HCT116 (cell line): Measurements from ENCODE around the gene TIGD2.

Source experiments
- CEBPB ChIP-seq: IDR thresholded peaks from 2 replicates; pipeline ENCODE4 v1.6.1; 2012; ENCODE audit warnings: low read depth
- CTCF ChIP-seq, 3 experiments: fragments of 200-600 bp in 1 of 3; sonication (generic) in 1 of 3; IDR thresholded peaks in 2 of 3; conservative IDR thresholded peaks in 1 of 3; 2 replicates each; pipeline ENCODE4 v1.5.1; 2012 to 2017; ENCODE audit warnings: low read depth in 2 of 3, low read length in 2 of 3, antibody characterized with exemption in 1 of 3, borderline replicate concordance in 1 of 3, control low read depth in 1 of 3, mild to moderate bottlenecking in 1 of 3, mixed read lengths in 1 of 3, mixed run types in 1 of 3, moderate library complexity in 1 of 3; ENCODE audit not compliant: insufficient read depth in 1 of 3
- MAX ChIP-seq: IDR thresholded peaks from 2 replicates; pipeline ENCODE4 v1.6.1; 2012
- POLR2A ChIP-seq: IDR thresholded peaks from 2 replicates; pipeline ENCODE4 v1.7.0; 2011; ENCODE audit warnings: borderline replicate concordance; ENCODE audit not compliant: insufficient read depth, insufficient read length; ENCODE audit errors: extremely low read depth
- POLR2AphosphoS5 ChIP-seq: IDR thresholded peaks from 2 replicates; pipeline ENCODE4 v1.6.1; 2011; ENCODE audit warnings: mild to moderate bottlenecking, low read depth, low read length, moderate library complexity
- RAD21 ChIP-seq: IDR thresholded peaks from 2 replicates; pipeline ENCODE4 v1.6.1; 2012; ENCODE audit warnings: low read depth, mild to moderate bottlenecking
- SIN3A ChIP-seq: IDR thresholded peaks from 2 replicates; pipeline ENCODE4 v1.6.1; 2012; ENCODE audit warnings: low read depth
- TF ChIP-seq, protein P1 (sequence below): IDR thresholded peaks from 2 replicates; pipeline ENCODE4 v1.6.1; 2011; ENCODE audit warnings: mild to moderate bottlenecking, low read length, moderate library complexity; ENCODE audit not compliant: insufficient replicate concordance; ENCODE audit errors: extremely low read depth

DNA sequence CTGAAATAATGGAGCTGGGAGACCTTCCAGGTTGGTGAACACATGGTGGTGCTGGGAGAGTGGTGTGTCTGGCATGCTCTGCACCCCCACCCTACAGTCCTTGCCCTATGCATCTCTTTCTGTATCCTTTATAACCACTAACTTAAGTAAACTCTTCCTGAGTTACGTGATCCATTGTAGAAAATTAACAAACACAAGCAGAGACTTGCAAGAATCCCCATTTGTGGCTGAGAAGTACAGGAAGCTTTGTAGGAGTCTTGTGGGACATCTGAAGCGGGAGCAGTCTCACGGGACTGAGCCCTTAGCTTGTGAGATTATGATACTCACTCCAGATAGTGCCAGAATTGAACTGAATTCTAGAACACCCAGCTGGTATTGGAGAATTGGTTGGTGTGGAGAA lies 40.0 kb upstream of the TIGD2 start:
- TF ChIP-seq CTCF (IDR thresholded peaks at IDR 0.05 in 2 of 3, conservative IDR thresholded peaks at IDR 0.05 in 1 of 3; ENCODE audit: borderline replicate concordance in 1 of 3, insufficient read depth in 1 of 3, low read depth in 2 of 3, low read length in 2 of 3) (no peak), RAD21 (no peak), CEBPB (no peak), SIN3A (no peak), POLR2A (no peak), MAX (no peak), POLR2AphosphoS5 (no peak)
- TF ChIP-seq, protein P1, sequence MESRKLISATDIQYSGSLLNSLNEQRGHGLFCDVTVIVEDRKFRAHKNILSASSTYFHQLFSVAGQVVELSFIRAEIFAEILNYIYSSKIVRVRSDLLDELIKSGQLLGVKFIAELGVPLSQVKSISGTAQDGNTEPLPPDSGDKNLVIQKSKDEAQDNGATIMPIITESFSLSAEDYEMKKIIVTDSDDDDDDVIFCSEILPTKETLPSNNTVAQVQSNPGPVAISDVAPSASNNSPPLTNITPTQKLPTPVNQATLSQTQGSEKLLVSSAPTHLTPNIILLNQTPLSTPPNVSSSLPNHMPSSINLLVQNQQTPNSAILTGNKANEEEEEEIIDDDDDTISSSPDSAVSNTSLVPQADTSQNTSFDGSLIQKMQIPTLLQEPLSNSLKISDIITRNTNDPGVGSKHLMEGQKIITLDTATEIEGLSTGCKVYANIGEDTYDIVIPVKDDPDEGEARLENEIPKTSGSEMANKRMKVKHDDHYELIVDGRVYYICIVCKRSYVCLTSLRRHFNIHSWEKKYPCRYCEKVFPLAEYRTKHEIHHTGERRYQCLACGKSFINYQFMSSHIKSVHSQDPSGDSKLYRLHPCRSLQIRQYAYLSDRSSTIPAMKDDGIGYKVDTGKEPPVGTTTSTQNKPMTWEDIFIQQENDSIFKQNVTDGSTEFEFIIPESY = no peak
